ENCODE data around the gene GLIPR1L1. TPM values are rescaled to one million over a fixed set of nuclear protein-coding genes. Genes with fewer than 3 reads are reported as not detected.

GLIPR1L1 gene
- total RNA-seq, 4 donors from 2014 or later = not detected

GRCh38 chr12:75327642-75328041, 6.8 kb upstream of the GLIPR1L1 start:
- WGBS = 90% methylated on average over 1 of the region's 1 CpG
- no peaks in the 10 kb centered on the region for H3K27me3 ChIP-seq
- TF ChIP-seq, protein P1, sequence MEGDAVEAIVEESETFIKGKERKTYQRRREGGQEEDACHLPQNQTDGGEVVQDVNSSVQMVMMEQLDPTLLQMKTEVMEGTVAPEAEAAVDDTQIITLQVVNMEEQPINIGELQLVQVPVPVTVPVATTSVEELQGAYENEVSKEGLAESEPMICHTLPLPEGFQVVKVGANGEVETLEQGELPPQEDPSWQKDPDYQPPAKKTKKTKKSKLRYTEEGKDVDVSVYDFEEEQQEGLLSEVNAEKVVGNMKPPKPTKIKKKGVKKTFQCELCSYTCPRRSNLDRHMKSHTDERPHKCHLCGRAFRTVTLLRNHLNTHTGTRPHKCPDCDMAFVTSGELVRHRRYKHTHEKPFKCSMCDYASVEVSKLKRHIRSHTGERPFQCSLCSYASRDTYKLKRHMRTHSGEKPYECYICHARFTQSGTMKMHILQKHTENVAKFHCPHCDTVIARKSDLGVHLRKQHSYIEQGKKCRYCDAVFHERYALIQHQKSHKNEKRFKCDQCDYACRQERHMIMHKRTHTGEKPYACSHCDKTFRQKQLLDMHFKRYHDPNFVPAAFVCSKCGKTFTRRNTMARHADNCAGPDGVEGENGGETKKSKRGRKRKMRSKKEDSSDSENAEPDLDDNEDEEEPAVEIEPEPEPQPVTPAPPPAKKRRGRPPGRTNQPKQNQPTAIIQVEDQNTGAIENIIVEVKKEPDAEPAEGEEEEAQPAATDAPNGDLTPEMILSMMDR (IDR thresholded peaks at IDR 0.05) = no peak
- no peak for TF ChIP-seq POLR2A (IDR thresholded peaks at IDR 0.05; ENCODE audit: low read depth)
- no peak for TF ChIP-seq POLR2AphosphoS5 (IDR thresholded peaks at IDR 0.05)
- no peak for TF ChIP-seq EP300 (IDR thresholded peaks at IDR 0.05)
- H3K27ac ChIP-seq (replicated peaks in 1 of 4) = no peak overlapping the region
- peaks cover 4 to 13% (median 10%) of the 10 kb centered on the region in 4 donors for H3K4me1 ChIP-seq
- no peaks in the 10 kb centered on the region for H3K36me3 ChIP-seq
- no peaks in the 10 kb centered on the region for H3K9me3 ChIP-seq
- H3K4me3 ChIP-seq = no peak overlapping the region
- intact Hi-C loops (cut with DNase I) = no loop called here
- no peak for DNase-seq (ENCODE audit: extremely low spot score)

DNA sequence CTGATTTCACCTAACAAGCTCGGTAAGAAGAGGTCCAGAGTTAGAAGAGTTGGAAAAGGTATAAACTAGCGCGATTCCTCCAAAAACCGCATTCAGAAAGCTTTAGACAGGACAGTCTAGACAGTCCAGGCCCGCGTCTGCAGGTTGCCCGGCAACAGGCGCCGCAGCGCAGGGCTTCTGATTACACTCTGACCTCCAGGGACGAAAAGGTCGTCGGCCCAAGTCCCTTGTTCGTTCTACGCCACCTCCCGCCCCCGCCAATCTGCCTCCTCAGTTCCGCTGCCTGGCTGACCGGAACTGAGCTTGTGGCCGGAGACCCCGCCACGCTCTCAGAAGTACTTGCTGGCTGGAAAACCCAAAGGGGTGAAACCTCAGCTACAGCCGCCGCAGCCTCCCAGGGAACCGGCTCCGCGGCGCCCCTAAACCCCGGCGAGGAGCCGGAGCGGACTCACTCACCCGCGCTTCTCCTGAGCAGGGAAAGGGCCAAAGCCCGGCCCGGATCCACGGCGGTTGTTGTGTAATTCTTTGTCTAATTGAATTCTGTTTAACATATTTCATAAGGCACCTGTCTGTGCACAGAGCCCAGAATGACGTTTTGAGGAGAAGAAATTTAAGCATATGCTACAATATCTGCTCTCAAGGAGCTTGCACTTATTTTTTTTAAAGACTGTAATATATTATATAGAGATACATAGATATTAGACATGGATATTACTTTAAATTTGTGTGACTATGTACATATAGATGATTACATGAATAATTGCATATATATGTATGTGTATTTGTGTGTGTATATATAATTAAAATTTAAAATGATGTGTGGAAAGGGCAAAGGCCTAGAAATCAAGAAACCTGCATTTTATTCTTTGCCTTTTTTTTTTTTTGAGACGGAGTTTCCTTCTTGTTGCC, 4.3 kb upstream of the GLIPR1L1 start, which contains the start of gene CAPS2:
Gene CAPS2, minus strand, starts transcription at position 407 of the 909 bp plus-strand sequence. CDS start 3,826 bp downstream, outside the sequence.
- peak; percentile 93 for DNase-seq (ENCODE audit: extremely low spot score)
- TF ChIP-seq, protein P1 (IDR thresholded peaks at IDR 0.05) = peak in 1 of 3 experiments; percentile 34
- TF ChIP-seq POLR2A (IDR thresholded peaks at IDR 0.05; ENCODE audit: low read depth) = peak; percentile 17
- peak; percentile 24 to 77 for TF ChIP-seq POLR2AphosphoS5 (IDR thresholded peaks at IDR 0.05)
- TF ChIP-seq EP300 (IDR thresholded peaks at IDR 0.05) = no peak
- H3K9me3 ChIP-seq = no peaks in the 10 kb centered on the region
- H3K27ac ChIP-seq (replicated peaks in 1 of 4) = peak within 1 kb of the TSS; percentile 42 to 70 (median 60)
- peaks cover 7 to 23% (median 15%) of the 10 kb centered on the region in 4 donors for H3K4me1 ChIP-seq
- 7% methylated on average over 15 of the region's 40 CpGs for WGBS
- no peaks in the 10 kb centered on the region for H3K36me3 ChIP-seq
- H3K27me3 ChIP-seq = no peaks in the 10 kb centered on the region
- H3K4me3 ChIP-seq = peak within 1 kb of the TSS; percentile 62 to 71 (median 68)
- intact Hi-C loops (cut with DNase I) = loop anchor here (5.0 kb wide), 3 partner anchors 57 to 177 kb away; partner anchors contain the start of gene GLIPR1

- TF ChIP-seq POLR2AphosphoS5 (IDR thresholded peaks at IDR 0.05) (no peak), EP300 (IDR thresholded peaks at IDR 0.05) (no peak), POLR2A (IDR thresholded peaks at IDR 0.05; ENCODE audit: low read depth) (no peak)
- TF ChIP-seq, protein P1 (IDR thresholded peaks at IDR 0.05) = no peak
- peaks cover 3 to 11% (median 4%) of the 10 kb centered on the region in 4 donors for H3K4me1 ChIP-seq
- H3K4me3 ChIP-seq = no peak overlapping the region
- 87% methylated on average over 1 of the region's 1 CpG for WGBS
- H3K9me3 ChIP-seq = no peaks in the 10 kb centered on the region
- H3K27ac ChIP-seq (replicated peaks in 1 of 4) = no peak overlapping the region
- intact Hi-C loops (cut with DNase I) = no loop called here
- no peaks in the 10 kb centered on the region for H3K27me3 ChIP-seq
- H3K36me3 ChIP-seq = no peaks in the 10 kb centered on the region
- DNase-seq (ENCODE audit: extremely low spot score) = no peak
Observed at GRCh38 chr12:75337905-75338304, 3.4 kb downstream of the GLIPR1L1 start.

GRCh38 chr12:75341873-75342272, 7.4 kb downstream of the GLIPR1L1 start:
- no peaks in the 10 kb centered on the region for H3K4me1 ChIP-seq
- H3K36me3 ChIP-seq = no peaks in the 10 kb centered on the region
- no peak overlapping the region for H3K27ac ChIP-seq (replicated peaks in 1 of 4)
- TF ChIP-seq POLR2A (IDR thresholded peaks at IDR 0.05; ENCODE audit: low read depth) (no peak), EP300 (IDR thresholded peaks at IDR 0.05) (no peak), POLR2AphosphoS5 (IDR thresholded peaks at IDR 0.05) (no peak)
- TF ChIP-seq, protein P1 (IDR thresholded peaks at IDR 0.05) = no peak
- 96% methylated on average over 5 of the region's 5 CpGs for WGBS
- intact Hi-C loops (cut with DNase I) = no loop called here
- H3K27me3 ChIP-seq = no peaks in the 10 kb centered on the region
- no peak overlapping the region for H3K4me3 ChIP-seq
- no peak for DNase-seq (ENCODE audit: extremely low spot score)
- no peaks in the 10 kb centered on the region for H3K9me3 ChIP-seq
